GM19452 (cell line): ENCODE data around the gene FAT4.
A peak's percentile ranks its signal among the peaks of the same experiment; 100 is the strongest.

Experiments
- ATAC-seq: cut with Tn5 transposase; IDR thresholded peaks from one replicate; pipeline ENCODE4 v1.9.1; 2021; ENCODE audit not compliant: unreplicated experiment

The FAT4 gene, protein sequence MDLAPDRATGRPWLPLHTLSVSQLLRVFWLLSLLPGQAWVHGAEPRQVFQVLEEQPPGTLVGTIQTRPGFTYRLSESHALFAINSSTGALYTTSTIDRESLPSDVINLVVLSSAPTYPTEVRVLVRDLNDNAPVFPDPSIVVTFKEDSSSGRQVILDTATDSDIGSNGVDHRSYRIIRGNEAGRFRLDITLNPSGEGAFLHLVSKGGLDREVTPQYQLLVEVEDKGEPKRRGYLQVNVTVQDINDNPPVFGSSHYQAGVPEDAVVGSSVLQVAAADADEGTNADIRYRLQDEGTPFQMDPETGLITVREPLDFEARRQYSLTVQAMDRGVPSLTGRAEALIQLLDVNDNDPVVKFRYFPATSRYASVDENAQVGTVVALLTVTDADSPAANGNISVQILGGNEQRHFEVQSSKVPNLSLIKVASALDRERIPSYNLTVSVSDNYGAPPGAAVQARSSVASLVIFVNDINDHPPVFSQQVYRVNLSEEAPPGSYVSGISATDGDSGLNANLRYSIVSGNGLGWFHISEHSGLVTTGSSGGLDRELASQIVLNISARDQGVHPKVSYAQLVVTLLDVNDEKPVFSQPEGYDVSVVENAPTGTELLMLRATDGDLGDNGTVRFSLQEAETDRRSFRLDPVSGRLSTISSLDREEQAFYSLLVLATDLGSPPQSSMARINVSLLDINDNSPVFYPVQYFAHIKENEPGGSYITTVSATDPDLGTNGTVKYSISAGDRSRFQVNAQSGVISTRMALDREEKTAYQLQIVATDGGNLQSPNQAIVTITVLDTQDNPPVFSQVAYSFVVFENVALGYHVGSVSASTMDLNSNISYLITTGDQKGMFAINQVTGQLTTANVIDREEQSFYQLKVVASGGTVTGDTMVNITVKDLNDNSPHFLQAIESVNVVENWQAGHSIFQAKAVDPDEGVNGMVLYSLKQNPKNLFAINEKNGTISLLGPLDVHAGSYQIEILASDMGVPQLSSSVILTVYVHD (N-terminal part only)

DNA sequence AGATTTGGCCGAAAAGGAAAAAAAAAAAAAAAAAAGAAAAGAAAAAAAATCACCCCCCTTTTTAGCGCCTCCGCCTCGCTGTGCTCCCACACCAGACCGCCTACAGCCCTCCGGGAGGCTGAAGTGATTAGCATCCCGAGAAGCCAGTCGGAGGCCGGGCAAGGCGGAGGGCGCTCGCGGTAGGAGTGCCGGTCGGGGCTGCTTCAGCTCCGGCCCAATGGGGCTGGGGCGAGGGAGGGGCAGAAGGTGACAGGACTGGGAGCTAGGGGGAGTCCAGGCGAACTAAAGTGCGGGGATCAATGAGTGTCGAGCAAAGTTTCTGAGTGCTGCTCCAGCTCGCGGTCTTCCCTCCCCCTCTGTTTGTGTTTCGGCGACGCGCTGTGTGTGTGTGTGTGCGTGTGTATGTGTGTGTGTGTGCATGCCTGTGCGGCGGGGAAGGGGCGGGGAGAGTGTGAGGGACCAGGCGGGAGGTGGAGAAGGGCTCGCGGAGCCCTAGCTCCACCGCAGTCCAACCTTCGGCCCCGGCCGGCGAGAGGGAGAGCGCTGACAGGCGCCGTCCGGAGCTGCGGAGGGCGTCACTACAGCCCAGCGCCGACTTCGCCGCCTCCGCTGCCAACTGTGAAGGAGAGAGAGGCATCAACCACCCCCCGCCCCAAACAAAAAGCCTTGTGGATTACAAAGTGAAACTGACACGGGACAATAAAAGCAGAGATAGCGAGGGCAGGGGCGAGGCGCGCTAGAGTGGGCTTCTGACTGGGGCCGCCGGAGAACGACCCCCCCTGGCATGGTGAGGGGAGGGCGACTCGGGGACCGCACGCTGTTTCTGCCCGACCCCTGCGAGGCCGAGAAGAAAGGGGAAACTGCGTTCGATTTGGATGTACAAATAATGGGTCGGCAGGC, at the start of gene FAT4:
Gene FAT4 (plus strand): TSS at position 280 of the 900 bp plus-strand sequence. CDS start 1,457 bp downstream, outside the sequence.
- ATAC-seq: peak; percentile 80

GRCh38 chr4:125265846-125266245, 48.9 kb upstream of the FAT4 start:
- ATAC-seq: no peak

GRCh38 chr4:125266901-125267604, 47.7 kb upstream of the FAT4 start:
- no peak for ATAC-seq

DNA sequence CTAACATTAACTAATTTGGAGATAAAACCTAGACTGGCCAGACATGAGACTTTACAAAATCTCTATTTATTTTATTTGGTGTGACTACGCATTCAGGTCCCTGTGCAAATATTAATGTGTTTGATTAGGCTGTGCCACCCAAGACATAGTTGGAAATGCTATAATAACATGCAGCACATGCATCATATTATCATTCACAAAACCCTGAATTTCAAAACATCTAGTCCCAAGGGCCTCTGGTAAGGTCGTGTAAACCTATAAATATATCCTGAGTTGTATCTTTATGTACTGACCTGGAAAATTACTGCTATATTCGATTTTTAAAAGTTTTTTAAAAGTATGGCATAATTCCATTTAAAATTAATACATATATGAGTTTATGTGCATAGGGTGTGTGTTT, 47.1 kb upstream of the FAT4 start:
- ATAC-seq: no peak

DNA sequence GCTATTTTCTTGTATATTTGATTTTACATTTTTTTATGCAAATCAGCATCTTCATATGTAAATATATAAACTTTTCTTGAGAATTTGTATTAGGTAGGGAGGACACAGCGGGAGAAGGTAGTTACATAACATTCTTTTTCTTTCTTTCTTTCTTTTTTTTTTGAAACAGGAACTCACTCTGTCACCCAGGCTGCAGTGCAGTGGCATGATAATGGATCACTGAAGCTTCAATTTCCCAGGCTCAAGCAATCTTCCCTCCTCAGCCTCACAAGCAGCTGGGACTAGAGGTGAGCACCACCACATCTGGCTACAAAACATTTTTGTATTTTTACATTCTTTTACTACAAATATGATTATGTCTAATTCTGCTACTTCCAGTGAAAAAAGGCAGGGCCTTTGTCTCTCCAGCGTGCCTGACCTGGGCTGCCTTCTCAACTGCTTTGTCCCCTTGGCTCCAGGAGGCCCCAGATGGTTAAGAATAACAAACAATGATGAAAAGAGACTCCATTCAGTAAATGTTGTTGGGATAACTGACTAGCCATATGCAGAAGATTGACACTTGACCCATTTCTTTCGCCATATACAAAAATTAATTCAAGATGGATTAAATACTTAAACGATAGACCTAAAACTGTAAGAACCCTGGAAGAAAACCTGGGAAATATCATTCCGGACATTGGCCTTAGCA, 46.5 kb upstream of the FAT4 start:
- ATAC-seq: no peak

- ATAC-seq: no peak
These were observed 37.9 kb upstream of the FAT4 start for GRCh38 chr4:125276811-125277210.

GRCh38 chr4:125277790-125278189, 37.0 kb upstream of the FAT4 start:
- ATAC-seq: no peak

DNA sequence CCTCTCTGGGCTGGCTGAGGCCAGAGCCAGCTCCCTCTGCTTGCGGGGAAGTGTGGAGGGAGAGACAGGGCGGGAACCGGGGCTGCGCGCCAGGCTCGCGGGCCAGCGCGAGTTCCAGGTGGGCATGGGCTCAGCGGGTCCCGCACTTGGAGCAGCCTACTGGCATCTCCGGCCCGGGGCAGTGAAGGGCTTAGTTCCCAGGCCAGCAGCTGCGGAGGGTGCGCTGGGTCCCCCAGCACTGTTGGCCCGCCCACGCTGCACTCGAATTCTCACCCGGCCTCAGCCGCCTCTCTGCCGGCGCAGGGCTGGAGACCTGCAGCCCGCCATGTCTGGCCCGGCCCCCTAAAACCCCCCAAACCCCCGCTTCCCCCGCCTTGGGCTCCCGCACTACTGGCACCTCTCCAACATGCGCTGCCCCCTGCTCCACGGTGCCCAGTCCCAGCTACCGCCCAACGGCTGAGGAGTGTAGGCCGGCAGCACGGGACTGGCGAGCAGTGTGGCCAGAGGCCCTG, 33.8 kb upstream of the FAT4 start:
- no peak for ATAC-seq

- peak; percentile 69 for ATAC-seq
These were observed 31.0 kb upstream of the FAT4 start for GRCh38 chr4:125283707-125284279.

DNA sequence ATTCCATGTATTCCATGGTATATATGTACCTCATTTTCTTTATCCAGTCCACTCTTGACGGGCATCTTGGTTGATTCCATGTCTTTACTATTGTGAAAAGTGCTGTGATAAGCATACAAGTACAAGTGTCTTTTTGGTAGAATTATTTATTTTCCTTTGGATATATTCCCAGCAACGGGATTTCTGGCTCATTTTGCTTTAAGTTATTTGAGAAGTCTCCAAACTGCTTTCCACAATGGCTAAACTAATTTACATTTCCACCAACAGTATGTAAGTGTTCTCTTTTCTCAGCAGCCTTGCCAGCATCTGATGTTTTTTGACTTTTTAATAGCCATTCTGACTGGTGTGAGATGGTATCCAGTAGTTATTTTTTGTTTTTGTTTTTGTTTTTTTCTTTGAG, 17.6 kb upstream of the FAT4 start:
- no peak for ATAC-seq

GRCh38 chr4:125303058-125303457, 11.7 kb upstream of the FAT4 start:
- no peak for ATAC-seq

- ATAC-seq: no peak
These were observed 10.9 kb upstream of the FAT4 start for GRCh38 chr4:125303821-125304220.

- ATAC-seq: no peak
These were observed 8.6 kb upstream of the FAT4 start for GRCh38 chr4:125306112-125306511.

DNA sequence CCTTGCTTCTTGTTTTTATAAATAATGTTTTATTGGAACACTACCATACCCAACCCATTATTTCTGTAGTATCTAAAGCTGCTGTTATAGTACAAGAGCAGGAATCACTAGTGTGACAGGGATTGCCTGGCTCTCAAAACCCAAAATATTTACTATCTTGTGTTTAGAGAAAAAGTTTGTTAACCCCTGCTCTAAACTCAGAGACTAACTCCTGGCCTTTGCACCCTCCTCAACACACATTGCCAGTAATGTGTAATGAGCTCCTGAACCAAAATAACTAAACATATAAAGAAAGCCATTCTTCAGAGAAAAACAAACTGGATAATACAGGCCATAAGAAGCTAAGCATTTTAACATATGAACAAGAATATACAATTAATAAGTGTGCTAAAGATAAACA, 8.2 kb upstream of the FAT4 start:
- ATAC-seq: no peak

DNA sequence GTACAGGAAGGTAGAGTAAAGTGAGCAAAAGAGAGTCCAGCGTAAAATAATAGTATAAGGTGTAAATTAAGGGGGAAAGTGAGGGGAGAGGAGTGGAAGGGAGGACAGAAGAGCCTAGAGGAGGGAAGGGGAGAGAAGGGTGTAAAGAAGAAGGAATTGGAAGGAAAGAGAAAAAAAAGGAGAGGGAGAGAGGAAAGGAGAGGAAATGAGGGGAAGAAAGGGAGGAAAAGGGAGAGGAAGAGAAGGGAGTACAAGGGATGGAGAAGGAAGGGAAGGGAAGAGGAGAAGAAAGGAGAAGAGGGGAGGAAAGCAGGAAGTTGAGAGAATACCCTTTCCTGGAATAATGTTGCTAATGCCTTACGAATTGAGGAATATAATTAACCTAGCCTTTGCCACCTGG, 3.3 kb upstream of the FAT4 start:
- ATAC-seq: no peak

DNA sequence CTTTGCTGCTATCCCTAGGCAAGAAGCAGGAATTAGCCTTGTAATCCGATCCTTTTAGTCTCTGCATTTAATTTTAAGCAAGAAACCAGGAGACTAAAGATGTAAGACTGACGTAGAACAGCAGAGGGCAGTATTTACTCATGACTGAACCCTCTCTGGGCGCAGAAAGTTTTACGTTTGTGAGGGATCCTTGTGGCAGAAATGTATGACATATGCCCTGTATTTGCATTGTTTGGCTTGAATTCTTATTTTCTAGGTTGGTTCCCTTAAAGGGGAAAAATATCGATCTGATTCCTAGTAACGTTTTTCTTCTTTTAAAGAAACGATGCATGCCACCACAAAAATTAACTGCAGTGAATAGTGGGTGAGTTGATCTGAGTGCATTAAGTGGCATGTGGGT, 1.3 kb upstream of the FAT4 start:
- peak; percentile 46 for ATAC-seq

GRCh38 chr4:125313989-125314667, 627 bp upstream of the FAT4 start:
- no peak for ATAC-seq

GRCh38 chr4:125315576-125316400, 1.0 kb downstream of the FAT4 start:
- ATAC-seq: no peak
